Forelimb muscle (tissue), 1 donor: Measurements from ENCODE around the gene COASY. TPM values are rescaled to one million over a fixed set of nuclear protein-coding genes. Genes with fewer than 3 reads are reported as not detected.
"Not testable (repeated sequence)": the region's sequence is repeated elsewhere in the genome, so short reads cannot be mapped to it uniquely, and the experiment has no call there.

ENCODE experiments used
- DNase-seq: peaks from one replicate; pipeline ENCODE4 v3.0.0-alpha.2; 2013; ENCODE audit warnings: low read depth
- polyA plus RNA-seq: library from polyadenylated mRNA; unstranded; fragments of 120-200 nt; gene quantifications from one replicate; pipeline ENCODE4 v1.2.1, GENCODE V29; 2013; ENCODE audit not compliant: insufficient read length

The COASY gene
- polyA plus RNA-seq, 1 donor = 23.1 TPM

DNA sequence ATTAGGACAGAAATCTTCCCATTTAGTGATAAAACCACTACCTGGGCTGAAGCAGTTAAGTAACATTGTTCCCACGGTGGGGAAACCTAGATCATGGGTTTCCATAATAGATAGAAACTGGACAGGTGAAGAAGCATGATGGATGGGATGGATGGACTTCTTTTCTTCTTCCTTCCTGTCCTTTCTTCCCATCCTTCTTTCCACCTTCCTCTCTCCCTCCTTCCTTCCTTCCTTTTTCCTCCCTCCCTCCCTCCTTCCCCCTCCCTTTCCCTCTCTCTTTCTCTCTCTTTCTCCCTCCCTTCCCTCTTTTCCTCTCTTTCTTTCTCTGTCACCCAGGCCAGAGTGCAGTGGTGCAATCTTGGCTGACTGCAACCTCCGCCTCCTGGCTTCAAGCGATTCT lies 12.5 kb downstream of the COASY start:
- DNase-seq = no peak

DNA sequence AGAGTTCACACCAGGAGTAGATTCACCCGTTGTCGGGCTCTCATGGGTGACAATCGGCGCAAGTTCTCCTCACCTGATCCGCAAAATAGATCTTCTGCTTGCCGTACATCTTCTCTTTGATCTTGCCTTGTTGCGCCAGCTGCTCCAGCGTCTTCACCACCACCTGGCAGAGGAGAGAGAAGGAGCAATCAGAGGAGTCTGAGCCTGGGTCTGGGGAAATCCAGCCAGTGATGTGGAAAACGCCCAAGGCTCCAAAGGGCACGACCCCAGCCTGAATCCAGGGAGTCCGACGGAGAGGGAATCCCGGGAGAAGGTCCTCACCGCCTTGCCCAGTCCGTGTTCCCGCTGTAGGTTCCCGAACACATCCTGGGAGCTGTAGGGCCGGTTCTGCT lies 15.2 kb downstream of the COASY start:
- no peak for DNase-seq

DNA sequence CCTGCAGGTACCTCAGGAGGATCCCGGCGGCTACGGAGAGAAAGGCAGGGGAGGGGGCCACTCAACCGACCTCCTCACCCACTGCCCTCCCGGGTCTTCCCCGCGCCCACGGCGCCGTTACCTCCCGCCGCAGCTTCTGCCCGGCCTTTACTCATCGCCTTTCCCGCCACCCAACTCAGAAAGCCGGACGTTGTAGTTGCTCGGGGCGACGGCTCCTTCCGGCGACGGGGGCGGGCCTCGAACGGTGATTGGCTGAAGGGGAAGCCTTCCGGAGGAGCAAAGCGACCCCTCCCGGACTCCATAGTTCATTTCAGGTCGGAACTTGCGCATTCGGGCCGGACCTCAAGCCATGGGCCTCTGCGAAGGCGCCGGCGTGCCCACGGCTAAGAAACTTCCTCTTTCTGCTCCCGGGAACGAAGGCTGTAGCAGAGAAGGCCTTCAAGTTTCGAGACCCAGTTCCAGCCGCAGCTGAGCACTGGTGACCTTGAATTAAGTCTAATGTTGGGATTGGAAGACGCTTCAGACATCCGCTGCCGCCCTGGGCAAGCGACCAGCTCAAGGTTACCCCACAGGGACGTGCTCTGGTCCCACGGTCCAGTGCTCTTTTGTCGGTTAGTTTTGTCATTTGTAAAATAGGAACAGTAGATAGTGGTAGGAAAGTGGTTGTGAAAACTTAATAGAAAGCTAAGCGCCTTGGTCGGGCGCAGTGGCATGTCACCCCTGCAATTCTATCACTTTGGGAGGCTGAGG lies 15.8 kb downstream of the COASY start, which contains the start of gene PSMC3IP:
Gene PSMC3IP, minus strand, starts transcription at position 198 of the 750 bp plus-strand sequence. Its CDS starts 43 bp downstream, at position 155.
- peak; percentile 79 for DNase-seq

DNA sequence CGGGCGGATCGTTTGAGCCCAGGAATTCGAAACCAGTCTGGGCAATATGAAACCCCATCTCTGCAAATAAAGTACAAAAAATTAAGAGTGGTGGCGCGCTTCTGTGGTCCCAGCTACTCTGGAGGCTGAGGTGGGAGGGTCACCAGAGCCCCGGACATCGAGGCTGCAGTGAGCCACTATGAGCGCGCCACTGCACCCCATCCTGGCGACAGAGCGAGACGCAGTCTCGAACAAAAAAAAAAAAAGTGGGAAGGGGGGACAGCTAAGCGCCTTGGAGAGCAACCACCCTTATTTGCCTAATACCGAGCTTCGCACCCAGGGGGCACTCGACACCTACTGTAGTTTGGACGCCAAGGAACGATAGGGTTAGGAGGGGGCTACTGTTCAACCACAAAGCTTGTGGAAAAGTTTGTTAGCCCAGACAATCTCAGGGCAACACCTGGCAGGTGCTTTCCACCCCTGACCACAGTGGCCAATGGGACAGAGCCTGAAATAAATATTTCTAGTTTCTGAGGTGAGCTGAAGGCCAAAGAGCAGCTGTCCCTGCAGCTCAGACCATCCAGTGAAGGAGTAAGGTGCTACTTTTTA lies 16.4 kb downstream of the COASY start:
- no peak for DNase-seq

DNA sequence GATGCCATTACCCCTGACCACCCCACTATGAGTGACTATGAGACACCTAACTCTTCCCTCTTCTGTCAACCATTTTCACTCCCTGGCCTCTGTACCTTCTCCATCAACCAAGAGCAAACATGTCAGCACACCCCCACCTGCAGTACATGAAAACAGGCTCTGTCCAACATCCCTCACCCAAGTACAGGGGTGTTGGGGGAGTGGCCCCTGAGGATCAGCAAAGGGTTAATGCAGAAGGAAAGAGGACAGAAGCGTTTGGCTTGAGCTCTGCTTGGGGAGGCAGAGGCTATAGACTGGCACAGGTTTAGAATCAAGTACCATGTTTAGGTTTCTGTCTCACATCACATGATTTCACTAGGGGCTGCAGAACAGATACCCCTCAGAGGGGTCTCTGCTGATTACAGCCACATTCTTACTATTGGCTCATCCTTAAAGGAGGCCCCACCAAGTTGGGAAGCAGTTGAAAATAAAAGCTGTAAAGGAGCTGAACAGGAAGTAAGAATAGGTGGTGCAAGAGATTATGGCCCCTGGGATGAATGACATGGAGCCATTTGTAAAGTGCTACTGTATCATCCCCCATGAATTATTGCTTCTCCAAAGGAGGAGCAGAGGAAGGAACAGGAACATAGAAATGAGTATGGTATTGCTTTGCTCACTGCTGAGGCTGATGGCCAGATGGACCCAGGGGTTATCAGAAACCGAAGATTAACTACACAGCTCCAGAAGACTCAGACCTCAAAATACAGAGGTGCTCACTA lies 18.0 kb downstream of the COASY start:
- DNase-seq = no peak

DNA sequence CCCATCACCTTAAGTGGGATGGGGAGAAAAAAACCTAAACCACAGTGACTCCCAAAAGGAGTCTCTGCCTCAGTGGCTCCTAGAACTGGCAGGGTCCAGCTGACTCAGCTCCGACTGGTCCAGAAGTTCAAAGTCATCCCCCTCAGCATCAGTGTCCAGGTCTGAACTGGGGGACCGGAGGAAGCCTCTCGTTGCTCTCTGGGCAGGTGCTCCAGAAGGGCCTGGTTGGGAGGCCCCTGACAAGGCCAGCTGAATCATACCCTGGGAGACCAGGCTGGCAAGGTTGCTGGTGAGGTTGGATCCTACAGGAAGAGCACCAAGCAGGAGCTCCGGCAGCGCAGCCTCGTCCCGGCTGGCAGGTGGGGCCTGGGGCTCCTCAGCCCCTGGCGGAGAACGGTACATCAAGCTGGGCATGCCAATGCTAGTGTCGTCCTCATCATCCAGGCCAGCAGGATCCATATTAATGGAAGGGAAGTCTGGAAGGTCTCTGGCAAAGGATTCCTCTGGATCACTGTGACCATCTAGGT lies 19.9 kb downstream of the COASY start:
- no peak for DNase-seq

DNA sequence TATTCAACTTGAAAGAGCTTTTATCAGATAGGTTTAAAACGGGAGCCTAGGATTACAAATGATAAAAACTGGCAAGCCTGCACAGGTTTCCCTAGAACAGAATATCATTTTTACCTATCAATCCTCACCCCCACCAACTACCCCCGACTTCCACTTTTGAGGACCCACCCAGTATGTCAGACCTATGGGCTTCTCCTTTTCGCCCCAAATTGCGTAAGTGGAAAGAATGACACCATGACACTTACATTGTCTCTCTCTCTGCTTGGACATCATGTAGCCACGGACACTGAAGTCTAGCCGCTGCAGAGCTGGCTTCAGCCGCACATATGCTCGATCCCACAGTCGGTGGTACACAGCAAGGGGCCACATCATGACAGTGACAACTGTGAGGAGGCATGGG lies 22.9 kb downstream of the COASY start:
- DNase-seq = no peak

DNA sequence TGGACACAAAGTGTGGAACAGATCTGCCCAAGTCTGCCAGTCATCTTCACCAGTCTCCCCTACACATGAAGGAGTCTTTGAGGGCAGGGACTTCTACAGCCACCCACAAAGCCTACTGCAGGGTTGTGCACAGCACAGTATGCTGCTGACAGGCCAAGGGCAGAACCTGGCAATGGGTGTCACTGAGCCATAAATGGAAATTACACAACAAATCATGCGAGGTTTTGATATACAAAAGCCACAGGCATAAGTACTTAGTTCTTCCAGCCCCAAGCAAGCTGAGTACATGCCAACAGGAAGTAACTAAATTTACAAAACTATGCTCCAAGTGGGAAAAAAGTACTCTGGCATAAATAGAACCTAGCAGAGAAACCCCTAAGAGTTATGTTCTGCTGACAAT lies 23.4 kb downstream of the COASY start:
- no peak for DNase-seq

DNA sequence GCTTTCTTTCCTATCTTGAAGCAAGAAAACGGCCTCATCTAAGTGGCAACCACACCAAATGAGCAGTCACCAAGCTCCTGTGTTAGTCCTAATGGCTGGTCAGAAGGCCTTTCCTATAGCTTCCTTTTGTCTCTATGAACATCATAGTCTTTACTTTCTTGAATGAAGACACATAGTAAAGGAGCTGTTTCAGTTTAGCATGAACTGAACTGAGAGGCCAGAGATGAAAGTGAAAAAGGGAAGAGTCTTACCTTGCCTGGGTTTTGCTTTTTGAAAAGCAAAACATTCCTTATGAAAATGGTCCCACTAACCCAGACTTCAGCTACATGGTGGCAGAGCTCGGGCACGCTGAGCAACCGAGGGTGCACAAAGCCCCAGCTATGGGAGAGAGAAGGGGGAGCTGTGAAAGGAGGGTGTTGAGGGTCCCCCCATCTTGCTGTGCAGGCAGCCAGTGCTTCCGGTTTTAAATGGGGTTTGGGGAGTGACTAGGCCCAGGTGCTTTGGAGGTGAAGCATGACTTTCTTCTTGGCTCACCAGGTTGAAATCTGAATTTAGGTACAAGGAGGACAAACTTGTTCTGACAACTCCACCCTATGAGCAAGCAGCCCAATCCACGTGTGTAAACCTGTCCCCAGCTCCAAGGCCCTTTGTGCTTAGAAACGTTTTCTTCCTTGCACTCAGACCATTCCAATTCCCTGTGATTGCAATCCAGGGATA lies 24.7 kb downstream of the COASY start:
- no peak for DNase-seq

DNA sequence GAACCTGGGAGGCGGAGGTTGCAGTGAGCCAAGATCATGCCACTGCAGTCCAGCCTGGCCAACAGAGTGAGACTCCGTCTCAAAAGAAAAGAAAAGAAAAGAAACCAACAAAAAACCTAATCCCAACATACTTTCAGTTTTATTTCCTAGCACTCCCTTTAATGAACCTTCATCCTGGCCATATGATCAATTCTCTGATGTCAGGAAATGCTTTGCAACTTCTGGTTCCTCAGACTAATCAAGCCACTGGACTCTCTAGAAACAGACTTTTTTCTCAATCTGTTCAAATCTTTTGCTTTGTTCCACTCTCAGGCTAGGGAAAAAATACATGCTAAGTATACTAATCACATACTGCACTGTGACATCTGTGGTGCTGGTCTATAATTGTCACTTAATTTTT lies 28.9 kb downstream of the COASY start:
- DNase-seq = no peak

DNA sequence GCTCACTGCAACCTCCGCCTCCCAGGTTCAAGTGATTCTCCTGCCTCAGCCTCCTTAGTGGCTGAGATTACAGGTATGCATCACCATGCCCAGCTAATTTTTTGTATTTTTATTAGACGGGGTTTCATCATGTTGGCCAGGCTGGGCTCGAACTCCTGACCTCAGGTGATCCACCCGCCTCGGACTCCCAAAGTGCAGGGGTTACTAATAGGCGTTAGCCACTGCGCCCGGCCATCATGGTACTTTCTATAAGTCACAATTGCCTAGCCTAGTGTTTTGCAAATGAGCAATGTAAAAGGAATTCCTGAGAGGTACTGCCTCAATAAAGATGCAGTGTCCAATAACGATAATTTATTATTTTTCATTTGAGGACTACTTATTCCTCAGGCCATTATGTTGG lies 29.5 kb downstream of the COASY start:
- DNase-seq = no peak

DNA sequence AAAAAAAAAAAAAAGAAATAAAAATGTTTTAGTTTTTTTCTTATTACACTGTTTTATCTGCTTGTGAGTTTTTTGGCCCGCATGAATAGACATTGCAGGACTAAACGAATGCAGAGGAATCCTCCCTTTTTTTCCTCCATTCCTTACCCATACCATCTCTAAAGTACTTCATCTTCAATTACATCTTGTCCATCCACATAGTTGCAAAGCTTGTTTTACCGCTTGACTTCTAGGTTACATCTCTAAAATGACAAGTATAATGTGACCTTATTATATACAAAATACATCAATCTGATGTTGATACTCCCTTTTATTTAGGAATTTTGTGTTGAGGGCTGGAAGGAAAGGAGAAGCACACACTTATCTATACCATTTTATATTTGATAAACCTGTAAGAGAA lies 34.4 kb downstream of the COASY start:
- no peak for DNase-seq

DNA sequence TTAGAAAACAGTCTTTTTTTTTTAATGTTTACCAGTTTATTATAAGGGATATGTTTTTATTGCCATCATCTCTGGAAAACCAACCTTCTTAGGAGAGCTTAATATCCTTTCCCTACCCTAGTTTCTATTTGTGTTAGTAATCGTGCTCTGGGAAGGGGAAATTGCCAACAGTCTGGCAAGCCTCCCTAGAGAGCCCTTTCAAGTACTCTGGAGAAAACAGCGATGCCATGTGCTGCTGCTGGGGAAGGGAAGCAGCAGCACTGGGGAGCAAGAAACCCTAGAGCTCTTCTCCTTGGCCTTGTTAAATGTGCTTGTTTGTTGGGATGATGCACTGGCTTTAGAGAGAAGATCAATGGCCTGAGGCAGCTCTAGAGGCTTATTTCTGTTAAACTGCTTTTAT lies 37.0 kb downstream of the COASY start:
- DNase-seq = no peak

DNA sequence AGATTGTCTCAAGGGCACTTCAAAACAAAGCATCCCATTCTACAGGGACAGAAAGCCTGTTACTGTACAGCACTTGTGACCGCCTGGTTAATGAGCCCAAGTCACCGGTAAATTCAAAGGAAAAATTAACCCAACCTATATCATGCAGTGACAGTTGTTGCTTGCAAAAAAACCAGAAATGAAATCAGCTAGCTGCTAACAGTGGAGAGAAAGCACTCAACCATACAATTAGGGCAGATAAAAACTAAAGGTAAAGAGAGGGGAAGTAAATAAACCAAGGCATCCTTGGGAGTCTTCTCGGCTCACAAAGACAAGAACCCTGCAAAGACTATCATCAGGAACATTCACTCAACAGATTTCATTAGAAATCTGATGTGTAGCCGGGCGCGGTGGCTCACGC lies 41.4 kb downstream of the COASY start:
- no peak for DNase-seq

DNA sequence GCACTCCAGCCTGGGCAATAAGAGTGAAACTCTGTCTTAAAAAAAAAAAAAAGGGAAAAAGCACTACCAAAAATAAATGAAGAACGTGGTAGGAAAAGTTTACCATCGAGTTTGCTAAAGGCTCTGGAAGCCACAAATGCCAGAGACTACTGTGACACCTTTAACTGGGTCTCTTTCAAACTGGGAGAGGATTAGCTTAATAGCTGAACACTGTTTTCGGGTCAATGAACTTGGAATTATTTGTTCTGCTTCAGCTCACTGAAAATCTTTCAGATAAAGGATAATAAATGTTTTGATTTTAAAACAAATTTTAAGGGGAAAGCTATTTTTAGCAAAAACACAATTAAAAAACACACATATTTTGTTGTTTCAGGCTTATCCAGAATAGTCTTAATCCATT lies 45.8 kb downstream of the COASY start:
- DNase-seq = no peak

DNA sequence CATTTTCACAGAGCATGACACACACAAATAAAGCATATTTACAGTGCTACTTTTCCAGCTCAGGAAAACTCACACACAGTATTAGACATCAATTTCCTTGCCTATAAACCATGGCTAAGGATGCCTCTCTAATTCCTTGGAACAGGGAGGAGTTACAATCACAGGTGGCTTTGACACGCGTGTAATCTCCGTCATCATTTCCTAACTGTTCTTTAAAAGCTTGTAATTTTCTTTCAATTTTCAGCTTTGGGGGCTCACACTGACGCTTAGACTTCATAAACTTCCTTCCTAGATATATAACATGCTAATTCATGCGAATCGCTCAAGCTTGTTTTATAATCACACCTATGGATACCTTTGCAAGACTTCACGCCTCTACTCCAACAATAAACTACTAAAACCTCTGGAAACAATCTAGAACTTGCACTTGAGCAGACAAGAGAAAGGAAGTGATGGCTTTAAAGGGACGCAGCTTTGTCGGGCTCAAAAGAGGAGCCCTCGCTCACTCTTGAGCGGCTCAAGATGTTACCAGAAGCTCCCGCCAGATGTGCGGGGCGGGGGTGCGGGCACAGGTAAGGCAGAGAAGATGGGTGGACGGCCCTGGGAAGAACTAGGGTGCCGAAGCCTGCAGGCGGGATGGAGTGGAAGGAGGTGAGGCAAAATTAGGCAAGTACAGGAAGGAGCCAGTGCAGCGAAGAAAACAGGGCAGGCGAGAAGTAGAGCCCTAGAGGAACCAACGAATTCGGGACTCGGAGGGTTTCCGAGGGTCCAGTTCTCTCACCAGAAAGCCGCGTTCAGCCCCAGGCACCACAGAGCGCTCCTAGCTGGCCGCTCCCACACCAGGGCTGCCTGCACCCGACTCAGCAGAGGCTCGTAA lies 46.6 kb downstream of the COASY start:
- DNase-seq = no peak

DNA sequence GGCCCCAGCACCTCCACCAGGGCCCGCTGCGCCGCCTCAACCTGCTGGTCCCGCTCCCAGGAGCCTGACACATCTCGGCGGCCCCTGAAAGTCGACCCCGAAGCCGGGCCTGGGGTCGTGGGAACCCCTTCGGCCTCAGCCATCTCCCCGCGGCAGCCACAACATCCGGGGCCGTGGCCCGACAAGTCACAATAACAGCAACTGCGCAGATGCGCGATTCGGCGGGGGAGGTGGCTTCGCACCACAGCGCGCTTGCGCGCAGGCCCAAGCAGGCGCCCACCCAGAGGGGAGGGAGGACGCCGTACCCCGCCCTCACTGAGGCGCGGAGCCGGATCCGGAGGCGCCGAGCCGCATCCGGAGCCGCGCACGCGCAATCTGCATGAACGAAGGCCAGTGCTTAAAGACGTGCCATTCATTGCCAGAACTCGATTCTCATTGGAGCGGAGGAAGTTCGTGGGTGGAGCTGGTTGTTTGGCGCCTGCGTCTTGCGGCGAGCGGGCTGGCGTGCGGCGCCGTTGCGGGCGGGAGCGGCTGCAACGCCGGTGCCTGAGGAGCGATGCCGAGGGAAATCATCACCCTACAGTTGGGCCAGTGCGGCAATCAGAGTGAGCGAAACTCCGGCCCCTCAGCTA lies 47.4 kb downstream of the COASY start, which contains the start of the genes RETREG3 and TUBG1:
Gene RETREG3, minus strand, starts transcription at position 193 of the 632 bp plus-strand sequence. Its CDS starts 50 bp downstream, at position 143.
Gene TUBG1, plus strand, starts transcription at position 502 of the 632 bp plus-strand sequence. Its CDS starts 55 bp downstream, at position 557.
- peak; percentile 99 for DNase-seq

DNA sequence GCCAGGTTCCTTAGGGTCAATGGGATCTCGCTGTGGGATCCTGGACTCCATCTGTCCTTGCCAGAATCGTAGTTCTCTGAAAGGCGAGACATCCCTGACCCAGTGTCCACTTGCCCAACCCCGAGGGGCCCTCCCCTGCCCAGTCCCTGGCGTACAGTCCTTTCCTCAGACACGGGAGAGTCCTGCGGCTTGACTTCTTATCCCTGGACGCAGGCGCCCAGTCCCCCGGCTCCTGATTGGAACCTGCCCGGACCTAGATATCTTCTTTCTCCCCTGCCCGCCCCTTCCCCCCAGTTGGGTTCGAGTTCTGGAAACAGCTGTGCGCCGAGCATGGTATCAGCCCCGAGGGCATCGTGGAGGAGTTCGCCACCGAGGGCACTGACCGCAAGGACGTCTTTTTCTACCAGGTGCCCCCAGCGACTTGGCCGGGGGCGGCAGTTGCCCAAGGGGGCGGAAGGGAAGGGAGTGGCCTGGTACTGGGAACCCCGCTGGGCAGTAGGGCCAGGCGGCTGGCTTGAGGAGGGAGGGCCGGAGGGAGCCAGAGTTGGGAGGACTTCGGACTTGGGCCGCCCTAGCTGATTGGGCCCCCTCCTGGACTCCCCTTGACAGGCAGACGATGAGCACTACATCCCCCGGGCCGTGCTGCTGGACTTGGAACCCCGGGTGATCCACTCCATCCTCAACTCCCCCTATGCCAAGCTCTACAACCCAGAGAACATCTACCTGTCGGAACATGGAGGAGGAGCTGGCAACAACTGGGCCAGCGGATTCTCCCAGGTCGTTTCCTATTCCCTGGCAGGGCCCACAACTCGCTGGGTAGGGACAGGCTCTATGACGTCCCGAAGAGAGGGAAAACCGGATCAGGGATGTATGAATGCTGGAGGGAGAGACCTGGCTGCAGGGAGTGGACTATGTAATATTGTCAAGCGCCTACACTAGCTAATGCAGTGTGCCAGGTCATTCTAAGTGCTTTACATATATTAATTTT lies 48.2 kb downstream of the COASY start:
- DNase-seq = not testable (repeated sequence)

DNA sequence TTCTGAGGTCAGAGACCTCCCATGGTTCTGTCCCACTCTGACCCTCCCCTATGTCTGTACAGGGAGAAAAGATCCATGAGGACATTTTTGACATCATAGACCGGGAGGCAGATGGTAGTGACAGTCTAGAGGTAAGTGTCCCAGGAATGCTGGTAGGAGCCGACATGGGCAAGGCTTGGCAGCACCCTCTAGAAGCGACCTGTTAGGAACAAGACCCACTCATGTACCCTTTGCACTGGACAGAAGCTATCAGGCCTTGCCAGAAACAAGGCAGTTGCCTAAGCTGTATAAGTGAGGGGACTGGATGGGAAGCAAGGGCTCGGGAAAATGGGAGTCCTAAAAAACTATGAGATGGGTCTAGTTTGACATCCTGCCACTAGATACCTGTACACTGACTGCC lies 50.1 kb downstream of the COASY start:
- no peak for DNase-seq
